H1 (cell line): ENCODE results near the gene CCDC175. TPM values are rescaled to one million over a fixed set of nuclear protein-coding genes. Genes with fewer than 3 reads are reported as not detected.

Source experiments
- CTCF ChIA-PET: fragments of 300-600 bp; sonication (Branson Sonifier 250); formaldehyde crosslinking; loops from one replicate; lab custom pipeline; 2021; ENCODE audit not compliant: partially characterized antibody; lab: Charles Lee
- POLR2A ChIA-PET: fragments of 300-600 bp; sonication (Branson Sonifier 250); formaldehyde crosslinking; loops from one replicate; lab custom pipeline; 2021; ENCODE audit warnings: inconsistent platforms; ENCODE audit not compliant: partially characterized antibody; lab: Charles Lee
- DNase-seq, 2 experiments: peaks; one replicate each; pipeline versions ENCODE4 v3.0.0 to v3.0.0-alpha.2; 2010 to 2022; ENCODE audit warnings: low spot score in 2 of 2, low read depth in 1 of 2, mixed read lengths in 1 of 2
- FAIRE-seq: peaks from 2 replicates; lab custom pipeline; 2011; peaks lifted over from hg19 to GRCh38; lab: Jason Lieb, UNC
- H2AFZ ChIP-seq: 2 replicates; pipeline ENCODE4 v1.8.1; 2012; ENCODE audit warnings: low read length, inconsistent platforms
- H2AK5ac ChIP-seq: 2 replicates; pipeline ENCODE4 v1.6.1; 2013; ENCODE audit warnings: low read depth, low read length
- H2BK120ac ChIP-seq: replicated peaks from 2 replicates; pipeline ENCODE3; 2013; ENCODE audit warnings: low read depth, low read length, inconsistent platforms
- H2BK12ac ChIP-seq: 2 replicates; pipeline ENCODE4 v1.6.1; 2013; ENCODE audit warnings: low read depth, low read length
- H2BK15ac ChIP-seq: 2 replicates; pipeline ENCODE4 v1.6.1; 2013; ENCODE audit warnings: low read length
- H2BK20ac ChIP-seq: 2 replicates; pipeline ENCODE4 v1.6.1; 2013; ENCODE audit warnings: low read length
- H2BK5ac ChIP-seq: 2 replicates; pipeline ENCODE4 v1.6.1; 2013; ENCODE audit warnings: low read depth, low read length
- H3K14ac ChIP-seq: 2 replicates; pipeline ENCODE4 v1.6.1; 2013; ENCODE audit warnings: inconsistent platforms; ENCODE audit not compliant: insufficient read length
- H3K18ac ChIP-seq: 2 replicates; pipeline ENCODE4 v1.6.1; 2013; ENCODE audit warnings: low read length; ENCODE audit errors: extremely low read depth
- H3K23ac ChIP-seq: 2 replicates; pipeline ENCODE4 v1.6.1; 2013; ENCODE audit warnings: inconsistent platforms; ENCODE audit not compliant: insufficient read length
- H3K23me2 ChIP-seq: 2 replicates; pipeline ENCODE4 v1.6.1; 2013; ENCODE audit warnings: low read depth, low read length
- H3K27ac ChIP-seq: 2 replicates; pipeline ENCODE4 v1.6.1; 2011; ENCODE audit warnings: low read depth, low read length, inconsistent platforms
- H3K27me3 ChIP-seq, 4 experiments: replicated peaks in 1 of 4; 1 replicate in 1 of 4; 2 replicates in 3 of 4; pipeline versions ENCODE4 v1.6.1 to v1.8.1; 2011 to 2013; ENCODE audit warnings: low read length in 3 of 4, mild to moderate bottlenecking in 3 of 4, inconsistent platforms in 2 of 4, mixed read lengths in 2 of 4, moderate library complexity in 1 of 4; ENCODE audit not compliant: control insufficient read depth in 3 of 4, insufficient read depth in 3 of 4; ENCODE audit errors: extremely low read depth in 1 of 4
- H3K36me3 ChIP-seq, 4 experiments: 2 replicates each; pipeline versions ENCODE4 v1.6.1 to v1.8.1; 2011 to 2013; ENCODE audit warnings: mild to moderate bottlenecking in 4 of 4, low read length in 3 of 4, moderate library complexity in 2 of 4, control low read depth in 1 of 4, inconsistent platforms in 1 of 4; ENCODE audit not compliant: insufficient read depth in 4 of 4, control insufficient read depth in 2 of 4
- H3K4ac ChIP-seq: replicated peaks from 2 replicates; pipeline ENCODE3; 2013; ENCODE audit warnings: low read length, low read depth, mixed read lengths, inconsistent platforms; ENCODE audit not compliant: insufficient read length
- H3K4me1 ChIP-seq, 4 experiments: replicated peaks in 1 of 4; 1 replicate in 1 of 4; 2 replicates in 3 of 4; pipeline versions ENCODE4 v1.6.1 to v1.8.1; 2011 to 2013; ENCODE audit warnings: low read length in 3 of 4, inconsistent platforms in 2 of 4, mixed read lengths in 1 of 4; ENCODE audit not compliant: insufficient read depth in 4 of 4, control insufficient read depth in 3 of 4
- H3K4me2 ChIP-seq, 2 experiments: 2 replicates each; pipeline versions ENCODE4 v1.6.1 to v1.8.1; 2011 to 2013; ENCODE audit warnings: low read depth in 2 of 2, low read length in 2 of 2, control low read depth in 1 of 2, inconsistent platforms in 1 of 2, mild to moderate bottlenecking in 1 of 2; ENCODE audit not compliant: insufficient read depth in 1 of 2
- H3K4me3 ChIP-seq, 4 experiments: fragments of 200-600, 300-600 bp in 1 of 4; sonication (generic), shearing (Covaris generic), sonication (Bioruptor Twin) in 1 of 4; 2 replicates each; pipeline versions ENCODE4 v1.5.1 to v1.8.1; 2011 to 2016; ENCODE audit warnings: low read length in 4 of 4, low read depth in 3 of 4, control low read depth in 2 of 4, inconsistent platforms in 2 of 4, mild to moderate bottlenecking in 2 of 4, mixed read lengths in 1 of 4, moderate library complexity in 1 of 4; ENCODE audit not compliant: insufficient read depth in 2 of 4; ENCODE audit errors: extremely low read depth in 1 of 4
- H3K56ac ChIP-seq: replicated peaks from 2 replicates; pipeline ENCODE3; 2013; ENCODE audit warnings: low read depth, mild to moderate bottlenecking, mixed read lengths, low read length, inconsistent platforms; ENCODE audit not compliant: insufficient read length
- H3K79me1 ChIP-seq: 2 replicates; pipeline ENCODE4 v1.6.1; 2013; ENCODE audit warnings: low read depth, low read length, control low read depth
- H3K79me2 ChIP-seq, 2 experiments: 2 replicates each; pipeline versions ENCODE4 v1.6.1 to v1.8.1; 2012 to 2013; ENCODE audit warnings: low read length in 2 of 2, mild to moderate bottlenecking in 2 of 2, inconsistent platforms in 1 of 2; ENCODE audit not compliant: insufficient read depth in 2 of 2, control insufficient read depth in 1 of 2
- H3K9ac ChIP-seq, 4 experiments: replicated peaks in 1 of 4; 1 replicate in 1 of 4; 2 replicates in 3 of 4; pipeline versions ENCODE4 v1.6.1 to v1.8.1; 2011 to 2013; ENCODE audit warnings: low read depth in 3 of 4, low read length in 3 of 4, control low read depth in 2 of 4, mild to moderate bottlenecking in 2 of 4, moderate library complexity in 2 of 4, inconsistent platforms in 1 of 4; ENCODE audit errors: extremely low read depth in 1 of 4
- H3K9me3 ChIP-seq, 2 experiments: 2 replicates each; pipeline versions ENCODE4 v1.6.1 to v1.8.1; 2012 to 2013; ENCODE audit warnings: mild to moderate bottlenecking in 2 of 2, moderate library complexity in 2 of 2, control low read depth in 1 of 2, inconsistent platforms in 1 of 2, low read depth in 1 of 2, low read length in 1 of 2, mixed read lengths in 1 of 2; ENCODE audit not compliant: insufficient read depth in 2 of 2
- H4K20me1 ChIP-seq, 2 experiments: replicated peaks in 1 of 2; 2 replicates each; pipeline versions ENCODE3 to v1.8.1; 2011 to 2013; ENCODE audit warnings: inconsistent platforms in 2 of 2, low read length in 2 of 2, mild to moderate bottlenecking in 1 of 2; ENCODE audit not compliant: insufficient read depth in 2 of 2, control insufficient read depth in 1 of 2
- H4K5ac ChIP-seq: 2 replicates; pipeline ENCODE4 v1.6.1; 2013; ENCODE audit warnings: low read length, low read depth, mixed read lengths, inconsistent platforms; ENCODE audit not compliant: insufficient read length
- H4K8ac ChIP-seq: 2 replicates; pipeline ENCODE4 v1.8.0; 2013; ENCODE audit warnings: mild to moderate bottlenecking, moderate library complexity, low read length, inconsistent platforms; ENCODE audit not compliant: insufficient read depth; ENCODE audit errors: extremely low read depth
- H4K91ac ChIP-seq: replicated peaks from 2 replicates; pipeline ENCODE3; 2013; ENCODE audit warnings: low read length, mixed read lengths, inconsistent platforms; ENCODE audit not compliant: insufficient read length
- WGBS, 2 experiments: shearing (Covaris generic) in 1 of 2; methylation state at CpG; one replicate each; pipeline versions ENCODE4 v1.1.6 to v1.1.7; 2013 to 2015; ENCODE audit warnings: low lambda C conversion rate in 2 of 2, mixed read lengths in 2 of 2, inconsistent platforms in 1 of 2, low coverage in 1 of 2, missing lambda C conversion rate in 1 of 2; ENCODE audit not compliant: insufficient replicate concordance in 2 of 2, insufficient coverage in 1 of 2, insufficient read length in 1 of 2; ENCODE audit errors: extremely low coverage in 1 of 2, missing lambda C conversion rate in 1 of 2; 5-methylcytosine and 5-hydroxymethylcytosine counted together
- polyA plus RNA-seq, 7 experiments: library from polyadenylated mRNA; depleted of rRNA in 3 of 7; stranded (reverse) in 5 of 7; unstranded in 2 of 7; fragments of >200 nt in 5 of 7; fragments of 200-250 nt in 2 of 7; gene quantifications; 1 replicate in 5 of 7; 2 replicates in 1 of 7; 4 replicates in 1 of 7; pipeline versions ENCODE4 v1.2.1 to v1.2.3, GENCODE V29; 2011 to 2013; ENCODE audit warnings: missing spikeins in 2 of 7, mixed read lengths in 2 of 7
- total RNA-seq: library from RNA; stranded (reverse); fragmentation: NEBNext Ultra II Directional; extraction: Animal tissue kit (Norgen Biotek cat#: 25700); gene quantifications from 2 replicates; pipeline ENCODE4 v1.2.1, GENCODE V29; 2021

The CCDC175 gene
- total and polyA plus RNA-seq, 2 of the 8 experiments (the other 6 are each of a cell fraction or from before 2014, with no cell fraction given) = 0.19 TPM; not detected in 1

GRCh38 chr14:59455411-59455810, 121.2 kb downstream of the CCDC175 start:
- Histone ChIP-seq H3K56ac (no peak overlapping the region), H3K9ac (no peak overlapping the region), H2BK12ac (no peak overlapping the region), H2AK5ac (no peak overlapping the region), H3K9me3 (no peaks in the 10 kb centered on the region; a peak in 1 of 4 replicates), H3K36me3 (no peaks in the 10 kb centered on the region; a peak in 1 of 8 replicates), H2BK120ac (no peak overlapping the region), H3K4me2 (no peak overlapping the region), H3K27me3 (no peaks in the 10 kb centered on the region), H3K23me2 (no peaks in the 10 kb centered on the region), H4K91ac (no peak overlapping the region), H3K79me1 (no peaks in the 10 kb centered on the region), H3K14ac (no peak overlapping the region), H2AFZ (no peak overlapping the region), H3K27ac (no peak overlapping the region), H4K5ac (no peak overlapping the region), H2BK15ac (no peak overlapping the region), H3K4ac (no peak overlapping the region), H4K8ac (no peak overlapping the region), H2BK5ac (no peak overlapping the region), H3K4me1 (no peaks in the 10 kb centered on the region), H3K23ac (no peak overlapping the region), H3K79me2 (no peaks in the 10 kb centered on the region), H2BK20ac (no peak overlapping the region), H3K4me3 (no peak overlapping the region), H4K20me1 (no peaks in the 10 kb centered on the region), H3K18ac (no peak overlapping the region)
- ChIA-PET CTCF (interaction anchor here (0.9 to 1.4 kb wide), 3 partner anchors 9 to 326 kb away, joined by 3 to 4 read pairs (median 3); partner anchors contain the start of gene GPR135), POLR2A (no interaction called here)
- DNase-seq = no peak
- 94% methylated on average over 1 of the region's 1 CpG; no CpG with 5 or more reads in 1 of the 2 experiments for WGBS, 2 experiments
- no peak for FAIRE-seq
